Stomach smooth muscle (tissue), 2 donors: ENCODE data around the gene RGS1.
"Not testable (repeated sequence)": the region's sequence is repeated elsewhere in the genome, so short reads cannot be mapped to it uniquely, and the experiment has no call there.

Experiments
- H3K27ac ChIP-seq: one replicate; pipeline ENCODE4 v1.7.0; 2013; ENCODE audit warnings: mild to moderate bottlenecking, low read length, inconsistent platforms
- H3K27me3 ChIP-seq, 2 donors: one replicate each; pipeline ENCODE4 v1.7.0; 2013; ENCODE audit warnings: low read length in 2 of 2; ENCODE audit not compliant: insufficient read depth in 2 of 2, control insufficient read depth in 1 of 2
- H3K36me3 ChIP-seq, 2 donors: one replicate each; pipeline ENCODE4 v1.7.0; 2013; ENCODE audit warnings: low read length in 2 of 2; ENCODE audit not compliant: control insufficient read depth in 2 of 2, insufficient read depth in 2 of 2
- H3K4me1 ChIP-seq: one replicate; pipeline ENCODE4 v1.7.0; 2013; ENCODE audit warnings: low read length; ENCODE audit not compliant: control insufficient read depth, insufficient read depth
- H3K4me3 ChIP-seq, 2 donors: one replicate each; pipeline ENCODE4 v1.7.0; 2013; ENCODE audit warnings: low read length in 2 of 2
- H3K9ac ChIP-seq, 2 donors: one replicate each; pipeline ENCODE4 v1.7.0; 2013; ENCODE audit warnings: low read length in 2 of 2, mild to moderate bottlenecking in 1 of 2
- H3K9me3 ChIP-seq, 2 donors: one replicate each; pipeline ENCODE4 v1.7.0; 2013; ENCODE audit warnings: low read length in 2 of 2; ENCODE audit not compliant: control insufficient read depth in 2 of 2
- donor health status: healthy.
- donor health status: Pancreatic carcinoma.

Gene RGS1

GRCh38 chr1:192575499-192576189, at the start of gene RGS1:
TSS of gene RGS1 (plus strand) at chr1:192575773. CDS start at chr1:192575793, 20 bp downstream.
- H3K9me3 ChIP-seq = peaks cover 3% of the 10 kb centered on the region in 2 donors
- no peaks in the 10 kb centered on the region for H3K27me3 ChIP-seq
- H3K9ac ChIP-seq = peak within 1 kb of the TSS in 1 of 2 donors; percentile 67
- peak within 1 kb of the TSS in 1 of 2 donors; percentile 54 for H3K4me3 ChIP-seq
- no peaks in the 10 kb centered on the region for H3K4me1 ChIP-seq
- peaks cover 0 to 8% of the 10 kb centered on the region in 2 donors for H3K36me3 ChIP-seq
- no peak within 1 kb of the TSS for H3K27ac ChIP-seq

- Histone ChIP-seq H3K9me3 (no peaks in the 10 kb centered on the region), H3K36me3 (no peaks in the 10 kb centered on the region), H3K9ac (no peak overlapping the region), H3K4me1 (peaks cover 6% of the 10 kb centered on the region), H3K27ac (no peak overlapping the region), H3K4me3 (no peak overlapping the region), H3K27me3 (no peaks in the 10 kb centered on the region)
These were observed 48.3 kb upstream of the RGS1 start for GRCh38 chr1:192527111-192527795.

GRCh38 chr1:192527950-192528349, 47.6 kb upstream of the RGS1 start:
- H3K4me3 ChIP-seq = no peak overlapping the region
- no peaks in the 10 kb centered on the region for H3K36me3 ChIP-seq
- no peak overlapping the region for H3K9ac ChIP-seq
- H3K9me3 ChIP-seq = no peaks in the 10 kb centered on the region
- H3K27ac ChIP-seq = no peak overlapping the region
- peaks cover 6% of the 10 kb centered on the region for H3K4me1 ChIP-seq
- no peaks in the 10 kb centered on the region for H3K27me3 ChIP-seq

GRCh38 chr1:192529031-192529755, 46.4 kb upstream of the RGS1 start:
- Histone ChIP-seq H3K9me3 (no peaks in the 10 kb centered on the region), H3K27ac (peak overlapping the region; percentile 50), H3K4me3 (peak overlapping the region in 1 of 2 donors; percentile 40), H3K9ac (peak overlapping the region in 1 of 2 donors; percentile 56), H3K27me3 (no peaks in the 10 kb centered on the region), H3K36me3 (no peaks in the 10 kb centered on the region), H3K4me1 (no peaks in the 10 kb centered on the region)

- Histone ChIP-seq H3K27ac (peak overlapping the region; percentile 50), H3K4me3 (peak overlapping the region in 1 of 2 donors; percentile 40)
These were observed 45.8 kb upstream of the RGS1 start for GRCh38 chr1:192529811-192530210.

GRCh38 chr1:192530254-192530653, 45.3 kb upstream of the RGS1 start:
- Histone ChIP-seq H3K9me3 (no peaks in the 10 kb centered on the region), H3K27me3 (no peaks in the 10 kb centered on the region), H3K9ac (peak overlapping the region in 1 of 2 donors; percentile 51), H3K36me3 (no peaks in the 10 kb centered on the region), H3K4me1 (no peaks in the 10 kb centered on the region), H3K4me3 (peak overlapping the region in 1 of 2 donors; percentile 40), H3K27ac (peak overlapping the region; percentile 50)

More at GRCh38 chr1:192529811-192530210, 45.8 kb upstream of the RGS1 start:
- H3K9me3 ChIP-seq = no peaks in the 10 kb centered on the region
- peak overlapping the region in 1 of 2 donors; percentile 51 for H3K9ac ChIP-seq
- H3K27me3 ChIP-seq = no peaks in the 10 kb centered on the region
- H3K4me1 ChIP-seq = no peaks in the 10 kb centered on the region
- H3K36me3 ChIP-seq = no peaks in the 10 kb centered on the region

GRCh38 chr1:192531037-192531703, 44.4 kb upstream of the RGS1 start:
- not testable (repeated sequence) for H3K27me3 ChIP-seq, H3K36me3 ChIP-seq, H3K4me3 ChIP-seq, H3K9me3 ChIP-seq, H3K4me1 ChIP-seq
- Histone ChIP-seq H3K9ac (peak overlapping the region in 1 of 2 donors; percentile 51), H3K27ac (peak overlapping the region; percentile 50)

GRCh38 chr1:192534666-192535065, 40.9 kb upstream of the RGS1 start:
- peak overlapping the region; percentile 83 for H3K27ac ChIP-seq

GRCh38 chr1:192535916-192536664, 39.5 kb upstream of the RGS1 start:
- no peak overlapping the region for H3K4me3 ChIP-seq
- no peak overlapping the region for H3K27ac ChIP-seq
- no peaks in the 10 kb centered on the region for H3K9me3 ChIP-seq
- H3K36me3 ChIP-seq = no peaks in the 10 kb centered on the region
- no peaks in the 10 kb centered on the region for H3K27me3 ChIP-seq
- H3K4me1 ChIP-seq = peaks cover 9% of the 10 kb centered on the region
- no peak overlapping the region for H3K9ac ChIP-seq

More at GRCh38 chr1:192534666-192535065, 40.9 kb upstream of the RGS1 start:
- no peaks in the 10 kb centered on the region for H3K36me3 ChIP-seq
- H3K4me1 ChIP-seq = peaks cover 7% of the 10 kb centered on the region
- no peaks in the 10 kb centered on the region for H3K9me3 ChIP-seq
- H3K4me3 ChIP-seq = no peak overlapping the region
- H3K27me3 ChIP-seq = no peaks in the 10 kb centered on the region
- H3K9ac ChIP-seq = no peak overlapping the region
